ENCODE results near the gene ALPK3. TPM values are rescaled to one million over a fixed set of nuclear protein-coding genes. Genes with fewer than 3 reads are reported as not detected.

Gene ALPK3
- total and polyA plus RNA-seq, 8 donors, result 0.58 to 17.9 (median 3.5) TPM

GRCh38 chr15:84885801-84886200, 68.6 kb downstream of the ALPK3 start:
- H3K4me1 ChIP-seq, result no peaks in the 10 kb centered on the region
- no peak for DNase-seq
- H3K9me3 ChIP-seq, result no peaks in the 10 kb centered on the region
- no peak overlapping the region for H3K27ac ChIP-seq
- intact Hi-C loops (cut with DNase I; ENCODE audit: low total_unique reads), result no loop called here
- H3K4me3 ChIP-seq, result no peak overlapping the region
- no peak for TF ChIP-seq CTCF (IDR thresholded peaks at IDR 0.05)
- 89 to 92% (median 90%) methylated on average over 7 of the region's 7 CpGs for WGBS, 5 donors
- H3K27me3 ChIP-seq, result peaks cover 0 to 15% (median 0%) of the 10 kb centered on the region in 3 donors
- no peaks in the 10 kb centered on the region for H3K36me3 ChIP-seq

GRCh38 chr15:84886211-84886983, 69.2 kb downstream of the ALPK3 start:
- no peak overlapping the region for H3K4me3 ChIP-seq
- TF ChIP-seq CTCF (IDR thresholded peaks at IDR 0.05), result no peak
- no peak for TF ChIP-seq POLR2A (IDR thresholded peaks at IDR 0.05)
- TF ChIP-seq POLR2AphosphoS5 (IDR thresholded peaks at IDR 0.05), result no peak
- no peak for TF ChIP-seq EP300 (IDR thresholded peaks at IDR 0.05)
- H3K27ac ChIP-seq, result no peak overlapping the region
- 76 to 86% (median 85%) methylated on average over 13 to 14 of the region's 14 CpGs for WGBS, 5 donors
- no peaks in the 10 kb centered on the region for H3K4me1 ChIP-seq
- DNase-seq, result no peak
- intact Hi-C loops (cut with DNase I; ENCODE audit: low total_unique reads), result no loop called here
- no peaks in the 10 kb centered on the region for H3K9me3 ChIP-seq
- no peaks in the 10 kb centered on the region for H3K36me3 ChIP-seq
- H3K27me3 ChIP-seq, result peaks cover 0 to 21% (median 0%) of the 10 kb centered on the region in 3 donors

- no peak overlapping the region for H3K27ac ChIP-seq
- H3K4me1 ChIP-seq, result no peaks in the 10 kb centered on the region
- intact Hi-C loops (cut with DNase I; ENCODE audit: low total_unique reads), result no loop called here
- 59 to 77% (median 62%) methylated on average over 1 of the region's 1 CpG for WGBS, 5 donors
- H3K4me3 ChIP-seq, result no peak overlapping the region
- TF ChIP-seq POLR2A (IDR thresholded peaks at IDR 0.05) (no peak), CTCF (IDR thresholded peaks at IDR 0.05) (no peak), POLR2AphosphoS5 (IDR thresholded peaks at IDR 0.05) (no peak), EP300 (IDR thresholded peaks at IDR 0.05) (no peak)
- no peak for DNase-seq
- no peaks in the 10 kb centered on the region for H3K36me3 ChIP-seq
- H3K9me3 ChIP-seq, result no peaks in the 10 kb centered on the region
- peaks cover 0 to 21% (median 0%) of the 10 kb centered on the region in 3 donors for H3K27me3 ChIP-seq
Observed at GRCh38 chr15:84886984-84887299, 69.8 kb downstream of the ALPK3 start.

GRCh38 chr15:84887938-84888337, 70.8 kb downstream of the ALPK3 start:
- no peaks in the 10 kb centered on the region for H3K9me3 ChIP-seq
- TF ChIP-seq POLR2A (IDR thresholded peaks at IDR 0.05) (no peak), CTCF (IDR thresholded peaks at IDR 0.05) (no peak), EP300 (IDR thresholded peaks at IDR 0.05) (no peak)
- WGBS, 5 donors, result 67 to 89% (median 80%) methylated on average over 4 of the region's 4 CpGs
- intact Hi-C loops (cut with DNase I; ENCODE audit: low total_unique reads), result no loop called here
- DNase-seq, result no peak
- H3K36me3 ChIP-seq, result no peaks in the 10 kb centered on the region
- H3K4me1 ChIP-seq, result no peaks in the 10 kb centered on the region
- H3K27me3 ChIP-seq, result peaks cover 0 to 21% (median 0%) of the 10 kb centered on the region in 3 donors
- no peak overlapping the region for H3K4me3 ChIP-seq
- no peak overlapping the region for H3K27ac ChIP-seq

Measured in stomach (tissue), 9 donors.